Activated B cell treated with CpG ODN at 0.5 μM for 24 hours (primary cell): Measurements from ENCODE around the gene MATN1. TPM values are rescaled to one million over a fixed set of nuclear protein-coding genes. Genes with fewer than 3 reads are reported as not detected.
A peak's percentile ranks its signal among the peaks of the same experiment; 100 is the strongest.

Experiments used
- ATAC-seq: fragments of 200-7000 bp; cut with Tn5 transposase; one replicate; pipeline ENCODE4 v1.10.0; 2021; ENCODE audit warnings: low read depth, mild to moderate bottlenecking, moderate library complexity
- CTCF ChIA-PET: fragments of 350-600 bp; sonication (Branson Sonifier 250); formaldehyde crosslinking; loops from one replicate; lab custom pipeline; 2021; ENCODE audit warnings: antibody characterized with exemption; lab: Charles Lee
- POLR2A ChIA-PET: fragments of 350-600 bp; sonication (Branson Sonifier 250); formaldehyde crosslinking; loops from one replicate; lab custom pipeline; 2021; ENCODE audit warnings: antibody characterized with exemption; lab: Charles Lee
- DNase-seq: peaks from one replicate; pipeline ENCODE4 v3.0.0; 2022
- H3K27ac Mint-ChIP-seq: one replicate; pipeline ENCODE4 v1.8.0; 2020; ENCODE audit warnings: mixed read lengths
- H3K27me3 Mint-ChIP-seq: one replicate; pipeline ENCODE4 v1.8.0; 2021; ENCODE audit warnings: mixed read lengths
- H3K36me3 Mint-ChIP-seq: one replicate; pipeline ENCODE4 v1.8.0; 2021; ENCODE audit warnings: low read depth, mixed read lengths
- H3K4me1 Mint-ChIP-seq: one replicate; pipeline ENCODE4 v1.8.0; 2021; ENCODE audit warnings: mixed read lengths
- H3K4me3 Mint-ChIP-seq: one replicate; pipeline ENCODE4 v1.8.0; 2020; ENCODE audit warnings: mild to moderate bottlenecking, mixed read lengths
- H3K9me3 Mint-ChIP-seq: one replicate; pipeline ENCODE4 v1.8.0; 2020; ENCODE audit warnings: mixed read lengths
- CTCF ChIP-seq: fragments of 200-600 bp; IDR thresholded peaks from one replicate; pipeline ENCODE4 v1.8.0; 2022; ENCODE audit warnings: antibody characterized with exemption, mild to moderate bottlenecking
- intact Hi-C: fragments of 100-400 bp; cut with micrococcal nuclease; formaldehyde crosslinking; loops from one replicate; pipeline ENCODE4 v1.15.1; 2024
- total RNA-seq: library from RNA; stranded (reverse); gene quantifications from 2 replicates; pipeline ENCODE4 v1.2.3, GENCODE V29; 2022

The MATN1 gene
- total RNA-seq, 1 donor from 2014 or later = 0.93 TPM

GRCh38 chr1:30735124-30735523 lies 11.7 kb upstream of the MATN1 start:
- POLR2A ChIA-PET = interaction anchor here (1.2 to 17.2 kb wide), 3 partner anchors 16 to 44 kb away, joined by 7 to 662 read pairs (median 24); partner anchors contain the start of gene LAPTM5
- H3K4me3 Mint-ChIP-seq = no peak overlapping the region
- peak overlapping the region; percentile 0 for H3K27ac Mint-ChIP-seq

GRCh38 chr1:30734580-30734979 lies 11.2 kb upstream of the MATN1 start:
- ATAC-seq (no peak), DNase-seq (no peak)
- H3K4me3 Mint-ChIP-seq = no peak overlapping the region
- peaks cover 76% of the 10 kb centered on the region for H3K36me3 Mint-ChIP-seq
- TF ChIP-seq CTCF = no peak
- ChIA-PET CTCF (interaction anchor here (0.6 kb wide), 1 partner anchor 193 kb away, joined by 3 read pairs; no protein-coding TSS in a partner anchor), POLR2A (interaction anchor here (1.2 to 17.2 kb wide), 4 partner anchors 10 to 44 kb away, joined by 4 to 662 read pairs (median 16); partner anchors contain the start of gene LAPTM5)
- H3K27ac Mint-ChIP-seq = peak overlapping the region; percentile 0
- no peaks in the 10 kb centered on the region for H3K27me3 Mint-ChIP-seq
- intact Hi-C loops = loop anchor here (5.0 kb wide), 1 partner anchor 193 kb away; no protein-coding TSS in a partner anchor
- peaks cover 71% of the 10 kb centered on the region for H3K4me1 Mint-ChIP-seq
- no peaks in the 10 kb centered on the region for H3K9me3 Mint-ChIP-seq

More at GRCh38 chr1:30735124-30735523, 11.7 kb upstream of the MATN1 start:
- ATAC-seq = no peak
- CTCF ChIA-PET = interaction anchor here (1.0 kb wide), 2 partner anchors 15 to 45 kb away, joined by 3 read pairs; no protein-coding TSS in a partner anchor
- intact Hi-C loops = no loop called here
- no peak for TF ChIP-seq CTCF
- no peak for DNase-seq
- Mint-ChIP-seq H3K9me3 (no peaks in the 10 kb centered on the region), H3K27me3 (no peaks in the 10 kb centered on the region), H3K36me3 (peaks cover 81% of the 10 kb centered on the region), H3K4me1 (peaks cover 71% of the 10 kb centered on the region)

GRCh38 chr1:30734106-30734505 lies 10.7 kb upstream of the MATN1 start:
- H3K4me3 Mint-ChIP-seq = no peak overlapping the region
- CTCF ChIA-PET = interaction anchor here (0.6 kb wide), 1 partner anchor 194 kb away, joined by 3 read pairs; no protein-coding TSS in a partner anchor
- POLR2A ChIA-PET = interaction anchor here (1.5 to 17.2 kb wide), 4 partner anchors 9 to 45 kb away, joined by 4 to 662 read pairs (median 57); partner anchors contain the start of gene LAPTM5
- H3K27me3 Mint-ChIP-seq = no peaks in the 10 kb centered on the region
- peaks cover 71% of the 10 kb centered on the region for H3K4me1 Mint-ChIP-seq
- H3K27ac Mint-ChIP-seq = peak overlapping the region; percentile 50
- intact Hi-C loops = loop anchor here (5.0 kb wide), 1 partner anchor 193 kb away; no protein-coding TSS in a partner anchor
- no peak for TF ChIP-seq CTCF
- H3K9me3 Mint-ChIP-seq = no peaks in the 10 kb centered on the region
- DNase-seq = no peak
- ATAC-seq = no peak
- peaks cover 72% of the 10 kb centered on the region for H3K36me3 Mint-ChIP-seq

DNA sequence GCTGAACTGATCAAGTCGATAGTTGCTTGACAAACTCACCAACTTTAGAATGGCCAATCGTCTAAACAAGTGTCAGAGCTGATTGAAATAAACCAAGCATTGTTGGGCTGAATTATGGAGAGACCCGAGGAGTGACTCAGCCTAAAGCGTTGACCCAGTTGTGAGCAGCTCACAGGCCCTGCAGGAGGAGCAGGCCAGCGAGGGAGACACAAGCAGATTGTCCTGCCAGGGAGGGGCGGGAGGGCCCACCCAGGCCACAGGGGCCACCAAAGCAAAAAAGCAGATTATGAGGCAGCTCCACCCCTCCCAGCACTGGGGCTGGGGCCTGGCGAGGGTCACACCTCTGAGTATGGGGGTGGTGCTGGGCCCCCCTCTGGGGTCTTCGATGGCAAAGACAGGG lies 10.1 kb upstream of the MATN1 start:
- CTCF ChIA-PET = interaction anchor here (1.6 to 3.2 kb wide), 3 partner anchors 13 to 46 kb away, joined by 5 to 19 read pairs (median 10); no protein-coding TSS in a partner anchor
- Mint-ChIP-seq H3K36me3 (peaks cover 67% of the 10 kb centered on the region), H3K27me3 (no peaks in the 10 kb centered on the region), H3K4me3 (no peak overlapping the region), H3K4me1 (peaks cover 71% of the 10 kb centered on the region), H3K9me3 (no peaks in the 10 kb centered on the region), H3K27ac (peak overlapping the region; percentile 50)
- DNase-seq (no peak), ATAC-seq (no peak)
- no peak for TF ChIP-seq CTCF
- intact Hi-C loops = loop anchor here (2.0 to 5.0 kb wide), 2 partner anchors 45 to 194 kb away; no protein-coding TSS in a partner anchor
- POLR2A ChIA-PET = interaction anchor here (0.7 to 17.2 kb wide), 6 partner anchors 9 to 57 kb away, joined by 4 to 662 read pairs (median 15); partner anchors contain the start of gene LAPTM5
